GM12873 (cell line): ENCODE measurements around the gene PPP1R14D.

Experiments
- TF ChIP-seq, protein P1 (sequence below): IDR thresholded peaks from 2 replicates; pipeline ENCODE4 v1.5.1; 2012; ENCODE audit warnings: low read depth, mild to moderate bottlenecking, moderate library complexity, low read length, control low read depth; ENCODE audit not compliant: insufficient read depth; ENCODE audit errors: missing control alignments

The PPP1R14D gene

GRCh38 chr15:40825661-40826422 lies 2.7 kb downstream of the PPP1R14D start:
- TF ChIP-seq, protein P1, sequence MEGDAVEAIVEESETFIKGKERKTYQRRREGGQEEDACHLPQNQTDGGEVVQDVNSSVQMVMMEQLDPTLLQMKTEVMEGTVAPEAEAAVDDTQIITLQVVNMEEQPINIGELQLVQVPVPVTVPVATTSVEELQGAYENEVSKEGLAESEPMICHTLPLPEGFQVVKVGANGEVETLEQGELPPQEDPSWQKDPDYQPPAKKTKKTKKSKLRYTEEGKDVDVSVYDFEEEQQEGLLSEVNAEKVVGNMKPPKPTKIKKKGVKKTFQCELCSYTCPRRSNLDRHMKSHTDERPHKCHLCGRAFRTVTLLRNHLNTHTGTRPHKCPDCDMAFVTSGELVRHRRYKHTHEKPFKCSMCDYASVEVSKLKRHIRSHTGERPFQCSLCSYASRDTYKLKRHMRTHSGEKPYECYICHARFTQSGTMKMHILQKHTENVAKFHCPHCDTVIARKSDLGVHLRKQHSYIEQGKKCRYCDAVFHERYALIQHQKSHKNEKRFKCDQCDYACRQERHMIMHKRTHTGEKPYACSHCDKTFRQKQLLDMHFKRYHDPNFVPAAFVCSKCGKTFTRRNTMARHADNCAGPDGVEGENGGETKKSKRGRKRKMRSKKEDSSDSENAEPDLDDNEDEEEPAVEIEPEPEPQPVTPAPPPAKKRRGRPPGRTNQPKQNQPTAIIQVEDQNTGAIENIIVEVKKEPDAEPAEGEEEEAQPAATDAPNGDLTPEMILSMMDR = no peak

DNA sequence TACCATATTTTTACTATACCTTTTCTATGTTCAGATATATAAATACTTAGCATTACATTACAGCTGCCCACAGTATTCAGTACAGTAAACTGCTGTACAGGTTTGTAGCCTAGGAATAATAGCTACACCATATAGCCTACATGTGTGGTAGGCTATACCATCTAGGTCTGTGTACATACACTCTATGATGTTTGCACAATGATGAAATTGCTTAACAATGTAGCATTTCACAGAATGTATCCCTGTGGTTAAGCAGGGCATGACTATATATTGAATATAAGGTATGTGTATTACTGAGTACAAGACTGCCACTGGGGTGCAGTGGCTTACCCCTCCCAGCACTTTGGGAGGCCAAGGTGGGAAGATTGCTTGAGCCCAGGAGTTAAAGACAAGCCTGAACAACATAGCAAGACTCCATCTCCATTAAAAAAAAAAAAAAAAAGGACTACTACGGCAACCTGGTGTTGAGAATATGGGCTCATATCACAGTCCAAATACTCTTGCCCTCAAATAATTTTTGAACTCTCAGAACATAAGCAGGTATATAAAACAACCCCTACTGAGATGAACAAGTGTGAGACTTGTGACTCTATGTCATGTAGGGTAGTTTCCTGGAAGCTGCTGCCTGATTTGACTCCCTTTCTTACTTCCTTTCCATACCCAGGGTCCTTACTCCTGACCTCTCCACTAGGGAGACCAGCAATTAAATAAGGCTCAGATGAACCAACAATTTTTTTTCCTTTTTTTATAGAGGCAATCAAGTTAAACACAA lies 4.8 kb downstream of the PPP1R14D start:
- TF ChIP-seq, protein P1 = no peak

DNA sequence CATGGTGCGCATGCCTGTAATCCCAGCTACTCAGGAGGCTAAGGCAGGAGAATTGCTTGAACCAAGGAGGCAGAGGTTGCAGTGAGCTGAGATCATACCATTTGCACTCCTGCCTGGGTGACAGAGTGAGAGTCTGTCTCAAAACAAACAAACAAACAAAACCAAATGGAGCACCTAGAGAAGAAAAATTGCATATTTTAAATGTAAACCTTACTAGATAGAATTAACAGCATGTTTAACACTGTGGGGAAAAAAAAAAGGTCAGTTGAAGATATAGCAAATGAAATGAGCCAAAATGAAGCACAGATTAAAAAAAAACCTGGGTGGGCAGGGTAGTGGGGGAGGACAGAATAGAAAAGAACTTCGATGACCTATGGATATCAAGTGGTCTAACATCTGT lies 7.3 kb downstream of the PPP1R14D start:
- TF ChIP-seq, protein P1 = no peak

DNA sequence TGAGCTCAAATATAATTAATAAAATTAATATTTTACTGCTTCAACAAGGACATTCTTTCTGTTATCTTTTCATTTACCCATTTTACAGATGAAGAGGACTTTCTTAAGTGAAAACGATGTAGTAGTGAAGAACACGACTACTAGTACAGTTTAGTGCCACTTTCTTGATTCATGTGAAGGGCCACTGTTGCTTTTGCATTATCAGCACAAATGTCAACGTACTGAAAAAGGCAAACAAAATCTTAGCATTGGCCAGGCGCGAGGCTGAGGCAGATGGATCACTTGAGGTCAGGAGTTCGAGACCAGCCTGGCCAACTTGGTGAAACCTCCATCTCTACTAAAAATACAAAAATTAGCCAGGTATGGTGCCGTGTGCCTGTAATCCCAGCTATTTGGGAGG lies 9.5 kb downstream of the PPP1R14D start:
- TF ChIP-seq, protein P1 = no peak

- TF ChIP-seq, protein P1 = no peak
Measured at GRCh38 chr15:40815042-40815698, 13.3 kb downstream of the PPP1R14D start.

- TF ChIP-seq, protein P1 = no peak
Measured at GRCh38 chr15:40812721-40813425, 15.6 kb downstream of the PPP1R14D start.
